GM23338 (cell line): ENCODE data around the gene KRTAP4-1. TPM values are rescaled to one million over a fixed set of nuclear protein-coding genes. Genes with fewer than 3 reads are reported as not detected.

Experiments used
- ATAC-seq: fragments of 200-7000 bp; cut with Tn5 transposase; 3 replicates; pipeline ENCODE4 v1.9.1; 2020
- DNase-seq: peaks from one replicate; pipeline ENCODE4 v3.0.0-alpha.2; 2015; ENCODE audit warnings: low spot score
- H2AFZ ChIP-seq: fragments of 200-600 bp; sonication (generic); 2 replicates; pipeline ENCODE4 v1.8.0; 2016; ENCODE audit warnings: antibody characterized with exemption, mild to moderate bottlenecking, moderate library complexity
- H3F3A ChIP-seq: fragments of 200-600 bp; sonication (generic); replicated peaks from 2 replicates; pipeline ENCODE4 v1.8.0; 2017; ENCODE audit warnings: antibody characterized with exemption, mixed run types, low read depth
- H3K27ac ChIP-seq: fragments of 200-600 bp; sonication (generic); 2 replicates; pipeline ENCODE4 v1.6.1; 2016; ENCODE audit warnings: low read depth
- H3K27me3 ChIP-seq: fragments of 200-600 bp; sonication (generic); 2 replicates; pipeline ENCODE4 v1.8.0; 2016; ENCODE audit warnings: mild to moderate bottlenecking, mixed run types, moderate library complexity; ENCODE audit not compliant: insufficient read depth
- H3K36me3 ChIP-seq: fragments of 200-600 bp; sonication (generic); 2 replicates; pipeline ENCODE4 v1.8.0; 2016; ENCODE audit warnings: mild to moderate bottlenecking; ENCODE audit not compliant: insufficient read depth
- H3K4me1 ChIP-seq: fragments of 200-600 bp; sonication (generic); 2 replicates; pipeline ENCODE4 v1.8.0; 2016; ENCODE audit warnings: mild to moderate bottlenecking, moderate library complexity; ENCODE audit not compliant: insufficient read depth
- H3K4me2 ChIP-seq: fragments of 200-600 bp; sonication (generic); 2 replicates; pipeline ENCODE4 v1.7.1; 2017; ENCODE audit warnings: mixed run types
- H3K4me3 ChIP-seq: fragments of 200-600 bp; sonication (generic); 2 replicates; pipeline ENCODE4 v1.6.1; 2016; ENCODE audit warnings: mixed run types
- H3K79me2 ChIP-seq: fragments of 200-600 bp; sonication (generic); replicated peaks from 2 replicates; pipeline ENCODE4 v1.8.0; 2017; ENCODE audit warnings: mild to moderate bottlenecking; ENCODE audit not compliant: insufficient read depth
- H3K9me2 ChIP-seq: fragments of 200-600 bp; sonication (generic); 2 replicates; pipeline ENCODE4 v1.8.0; 2017; ENCODE audit not compliant: insufficient read depth
- H4K20me1 ChIP-seq: fragments of 200-600 bp; sonication (generic); replicated peaks from 2 replicates; pipeline ENCODE4 v1.8.0; 2017; ENCODE audit warnings: mild to moderate bottlenecking; ENCODE audit not compliant: insufficient read depth
- H3K27ac Mint-ChIP-seq: 2 replicates; pipeline ENCODE4 v1.8.0; 2020; ENCODE audit warnings: inconsistent platforms, mild to moderate bottlenecking, moderate library complexity, mixed read lengths
- H3K27me3 Mint-ChIP-seq: 3 replicates; pipeline ENCODE4 v1.8.0; 2022; ENCODE audit warnings: low read depth, mild to moderate bottlenecking, moderate library complexity, mixed read lengths, inconsistent platforms; ENCODE audit not compliant: insufficient read depth, poor library complexity
- H3K36me3 Mint-ChIP-seq: 3 replicates; pipeline ENCODE4 v1.8.0; 2021; ENCODE audit warnings: low read depth, mild to moderate bottlenecking, inconsistent platforms, moderate library complexity, mixed read lengths
- H3K4me1 Mint-ChIP-seq: 3 replicates; pipeline ENCODE4 v1.8.0; 2020; ENCODE audit warnings: mild to moderate bottlenecking, inconsistent platforms, mixed read lengths
- H3K4me3 Mint-ChIP-seq: 3 replicates; pipeline ENCODE4 v1.8.0; 2021; ENCODE audit warnings: moderate library complexity, mild to moderate bottlenecking, inconsistent platforms, mixed read lengths
- H3K9me3 Mint-ChIP-seq: 3 replicates; pipeline ENCODE4 v1.8.0; 2020; ENCODE audit warnings: moderate library complexity, mild to moderate bottlenecking, inconsistent platforms, mixed read lengths
- CREB1 ChIP-seq: fragments of 250-450 bp; sonication (Bioruptor Pico); IDR thresholded peaks from 2 replicates; pipeline ENCODE4 v1.5.0; 2020; ENCODE audit warnings: low read depth, mild to moderate bottlenecking, moderate library complexity
- EZH2 ChIP-seq: fragments of 200-600 bp; sonication (generic); IDR thresholded peaks from one replicate; pipeline ENCODE4 v1.8.0; 2017; ENCODE audit warnings: antibody characterized with exemption, mild to moderate bottlenecking, low read depth; ENCODE audit not compliant: unreplicated experiment
- EZH2phosphoT487 ChIP-seq: fragments of 200-600 bp; sonication (generic); IDR thresholded peaks from one replicate; pipeline ENCODE4 v1.8.1; 2018; ENCODE audit warnings: antibody characterized with exemption; ENCODE audit not compliant: unreplicated experiment
- JUNB ChIP-seq: IDR thresholded peaks from one replicate; pipeline ENCODE4 v1.6.1; 2016; ENCODE audit warnings: antibody characterized with exemption; ENCODE audit not compliant: unreplicated experiment
- STAT1 ChIP-seq: IDR thresholded peaks from one replicate; pipeline ENCODE4 v1.6.1; 2016; ENCODE audit warnings: antibody characterized with exemption; ENCODE audit not compliant: unreplicated experiment
- ZNF114 ChIP-seq: fragments of 250-450 bp; sonication (Bioruptor Pico); IDR thresholded peaks from 2 replicates; pipeline ENCODE4 v1.5.0; 2020; ENCODE audit warnings: mild to moderate bottlenecking, moderate library complexity
- ZNF331 ChIP-seq: fragments of 250-450 bp; sonication (Bioruptor Pico); IDR thresholded peaks from 2 replicates; pipeline ENCODE4 v1.5.0; 2020; ENCODE audit warnings: low read depth, mild to moderate bottlenecking, moderate library complexity
- polyA plus RNA-seq: library from polyadenylated mRNA; unstranded; fragments of >200 nt; fragmentation: Nextera tagmentation; extraction: Ambion mirVana; gene quantifications from 2 replicates; pipeline ENCODE4 v1.2.1, GENCODE V29; 2016
- total RNA-seq: library from RNA; depleted of rRNA; stranded (reverse); fragments of >200 nt; shearing (Covaris generic); gene quantifications from 2 replicates; pipeline ENCODE4 v1.2.3, GENCODE V29; 2014
- TF ChIP-seq, protein P1 (sequence below): IDR thresholded peaks from 2 replicates; pipeline ENCODE4 v1.6.1; 2016; ENCODE audit warnings: antibody characterized with exemption
- TF ChIP-seq, protein P2 (sequence below): IDR thresholded peaks from one replicate; pipeline ENCODE4 v1.6.1; 2018; ENCODE audit warnings: antibody characterized with exemption; ENCODE audit not compliant: unreplicated experiment
- TF ChIP-seq, protein P3 (sequence below): fragments of 250-450 bp; sonication (Bioruptor Pico); IDR thresholded peaks from 2 replicates; pipeline ENCODE4 v1.5.0; 2020; ENCODE audit warnings: mild to moderate bottlenecking, moderate library complexity
- TF ChIP-seq, protein P4 (sequence below), 2 experiments: fragments of 200-600 bp in 1 of 2; sonication (generic) in 1 of 2; conservative IDR thresholded peaks; 2 replicates each; pipeline versions ENCODE4 v1.5.1 to v1.6.1; 2016 to 2017; ENCODE audit warnings: antibody characterized with exemption in 2 of 2, low read depth in 2 of 2, mild to moderate bottlenecking in 2 of 2, moderate library complexity in 1 of 2

Gene KRTAP4-1
- total and polyA plus RNA-seq, 2 experiments from 2014 or later, result not detected

DNA sequence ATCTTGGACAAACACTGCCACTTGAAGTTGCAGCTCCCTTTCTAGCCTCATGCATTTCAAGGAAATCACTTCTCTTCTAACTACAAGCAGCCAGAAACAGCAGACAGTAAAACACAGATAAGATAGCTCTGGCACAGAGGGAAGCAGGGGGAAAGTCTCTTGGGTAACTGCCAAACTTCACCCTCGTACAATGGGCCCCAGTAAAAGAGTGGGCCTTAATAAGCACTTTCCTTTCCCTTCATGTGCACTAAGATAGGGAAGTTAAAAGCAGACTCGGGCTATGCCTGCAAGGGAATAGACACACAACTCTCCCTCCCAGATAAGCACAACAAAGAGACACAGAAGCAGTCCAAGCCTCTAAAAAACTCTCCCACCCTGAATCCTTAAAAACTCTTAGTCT lies 30.9 kb downstream of the KRTAP4-1 start (continued):
- TF ChIP-seq, protein P1, sequence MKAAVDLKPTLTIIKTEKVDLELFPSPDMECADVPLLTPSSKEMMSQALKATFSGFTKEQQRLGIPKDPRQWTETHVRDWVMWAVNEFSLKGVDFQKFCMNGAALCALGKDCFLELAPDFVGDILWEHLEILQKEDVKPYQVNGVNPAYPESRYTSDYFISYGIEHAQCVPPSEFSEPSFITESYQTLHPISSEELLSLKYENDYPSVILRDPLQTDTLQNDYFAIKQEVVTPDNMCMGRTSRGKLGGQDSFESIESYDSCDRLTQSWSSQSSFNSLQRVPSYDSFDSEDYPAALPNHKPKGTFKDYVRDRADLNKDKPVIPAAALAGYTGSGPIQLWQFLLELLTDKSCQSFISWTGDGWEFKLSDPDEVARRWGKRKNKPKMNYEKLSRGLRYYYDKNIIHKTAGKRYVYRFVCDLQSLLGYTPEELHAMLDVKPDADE, result no peak
- no peak for TF ChIP-seq JUNB
- no peak for TF ChIP-seq STAT1

DNA sequence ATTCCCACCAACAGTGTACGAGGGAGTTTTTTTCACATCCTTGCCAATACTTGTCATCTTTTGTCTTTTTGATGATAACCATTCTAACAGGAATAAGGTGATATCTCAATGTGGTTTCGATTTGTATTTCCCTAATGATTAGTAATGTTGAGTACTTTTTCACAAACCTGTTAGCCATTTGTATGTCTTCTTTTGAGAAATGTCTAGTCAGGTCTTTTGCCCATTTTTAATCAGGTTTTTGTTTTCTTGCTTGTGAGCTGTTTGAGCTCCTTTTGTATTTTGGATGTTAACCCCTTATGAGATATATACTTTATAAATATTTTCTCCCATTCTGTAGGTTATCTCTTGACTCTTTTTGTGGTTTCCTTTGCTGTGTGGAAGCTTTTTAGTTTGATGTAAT lies 33.2 kb downstream of the KRTAP4-1 start:
- no peak overlapping the region for H3K27ac ChIP-seq
- ATAC-seq, result no peak
- H3K27me3 ChIP-seq, result no peaks in the 10 kb centered on the region
- H3K27me3 Mint-ChIP-seq, result peaks cover 5% of the 10 kb centered on the region
- H3K79me2 ChIP-seq, result no peaks in the 10 kb centered on the region
- H3K36me3 Mint-ChIP-seq, result no peaks in the 10 kb centered on the region
- H2AFZ ChIP-seq, result no peak overlapping the region
- no peak overlapping the region for H3K4me3 ChIP-seq
- no peaks in the 10 kb centered on the region for H4K20me1 ChIP-seq
- no peaks in the 10 kb centered on the region for H3F3A ChIP-seq
- DNase-seq, result no peak
- H3K4me1 Mint-ChIP-seq, result peaks cover 3% of the 10 kb centered on the region; the same call in 2 of the 3 replicates
- H3K4me3 Mint-ChIP-seq, result no peak overlapping the region
- H3K4me2 ChIP-seq, result no peak overlapping the region
- no peaks in the 10 kb centered on the region for H3K9me2 ChIP-seq
- H3K36me3 ChIP-seq, result no peaks in the 10 kb centered on the region
- no peak overlapping the region for H3K27ac Mint-ChIP-seq
- 0 out of 2 replicates have a peak, but pooled peaks cover 3% of the 10 kb centered on the region for H3K4me1 ChIP-seq
- H3K9me3 Mint-ChIP-seq, result no peaks in the 10 kb centered on the region
- TF ChIP-seq, protein P2, sequence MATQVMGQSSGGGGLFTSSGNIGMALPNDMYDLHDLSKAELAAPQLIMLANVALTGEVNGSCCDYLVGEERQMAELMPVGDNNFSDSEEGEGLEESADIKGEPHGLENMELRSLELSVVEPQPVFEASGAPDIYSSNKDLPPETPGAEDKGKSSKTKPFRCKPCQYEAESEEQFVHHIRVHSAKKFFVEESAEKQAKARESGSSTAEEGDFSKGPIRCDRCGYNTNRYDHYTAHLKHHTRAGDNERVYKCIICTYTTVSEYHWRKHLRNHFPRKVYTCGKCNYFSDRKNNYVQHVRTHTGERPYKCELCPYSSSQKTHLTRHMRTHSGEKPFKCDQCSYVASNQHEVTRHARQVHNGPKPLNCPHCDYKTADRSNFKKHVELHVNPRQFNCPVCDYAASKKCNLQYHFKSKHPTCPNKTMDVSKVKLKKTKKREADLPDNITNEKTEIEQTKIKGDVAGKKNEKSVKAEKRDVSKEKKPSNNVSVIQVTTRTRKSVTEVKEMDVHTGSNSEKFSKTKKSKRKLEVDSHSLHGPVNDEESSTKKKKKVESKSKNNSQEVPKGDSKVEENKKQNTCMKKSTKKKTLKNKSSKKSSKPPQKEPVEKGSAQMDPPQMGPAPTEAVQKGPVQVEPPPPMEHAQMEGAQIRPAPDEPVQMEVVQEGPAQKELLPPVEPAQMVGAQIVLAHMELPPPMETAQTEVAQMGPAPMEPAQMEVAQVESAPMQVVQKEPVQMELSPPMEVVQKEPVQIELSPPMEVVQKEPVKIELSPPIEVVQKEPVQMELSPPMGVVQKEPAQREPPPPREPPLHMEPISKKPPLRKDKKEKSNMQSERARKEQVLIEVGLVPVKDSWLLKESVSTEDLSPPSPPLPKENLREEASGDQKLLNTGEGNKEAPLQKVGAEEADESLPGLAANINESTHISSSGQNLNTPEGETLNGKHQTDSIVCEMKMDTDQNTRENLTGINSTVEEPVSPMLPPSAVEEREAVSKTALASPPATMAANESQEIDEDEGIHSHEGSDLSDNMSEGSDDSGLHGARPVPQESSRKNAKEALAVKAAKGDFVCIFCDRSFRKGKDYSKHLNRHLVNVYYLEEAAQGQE, result no peak
- no peak for TF ChIP-seq CREB1
- TF ChIP-seq, protein P1, result no peak
- no peak for TF ChIP-seq ZNF331 (CRISPR knock-in tag)
- TF ChIP-seq, protein P3, sequence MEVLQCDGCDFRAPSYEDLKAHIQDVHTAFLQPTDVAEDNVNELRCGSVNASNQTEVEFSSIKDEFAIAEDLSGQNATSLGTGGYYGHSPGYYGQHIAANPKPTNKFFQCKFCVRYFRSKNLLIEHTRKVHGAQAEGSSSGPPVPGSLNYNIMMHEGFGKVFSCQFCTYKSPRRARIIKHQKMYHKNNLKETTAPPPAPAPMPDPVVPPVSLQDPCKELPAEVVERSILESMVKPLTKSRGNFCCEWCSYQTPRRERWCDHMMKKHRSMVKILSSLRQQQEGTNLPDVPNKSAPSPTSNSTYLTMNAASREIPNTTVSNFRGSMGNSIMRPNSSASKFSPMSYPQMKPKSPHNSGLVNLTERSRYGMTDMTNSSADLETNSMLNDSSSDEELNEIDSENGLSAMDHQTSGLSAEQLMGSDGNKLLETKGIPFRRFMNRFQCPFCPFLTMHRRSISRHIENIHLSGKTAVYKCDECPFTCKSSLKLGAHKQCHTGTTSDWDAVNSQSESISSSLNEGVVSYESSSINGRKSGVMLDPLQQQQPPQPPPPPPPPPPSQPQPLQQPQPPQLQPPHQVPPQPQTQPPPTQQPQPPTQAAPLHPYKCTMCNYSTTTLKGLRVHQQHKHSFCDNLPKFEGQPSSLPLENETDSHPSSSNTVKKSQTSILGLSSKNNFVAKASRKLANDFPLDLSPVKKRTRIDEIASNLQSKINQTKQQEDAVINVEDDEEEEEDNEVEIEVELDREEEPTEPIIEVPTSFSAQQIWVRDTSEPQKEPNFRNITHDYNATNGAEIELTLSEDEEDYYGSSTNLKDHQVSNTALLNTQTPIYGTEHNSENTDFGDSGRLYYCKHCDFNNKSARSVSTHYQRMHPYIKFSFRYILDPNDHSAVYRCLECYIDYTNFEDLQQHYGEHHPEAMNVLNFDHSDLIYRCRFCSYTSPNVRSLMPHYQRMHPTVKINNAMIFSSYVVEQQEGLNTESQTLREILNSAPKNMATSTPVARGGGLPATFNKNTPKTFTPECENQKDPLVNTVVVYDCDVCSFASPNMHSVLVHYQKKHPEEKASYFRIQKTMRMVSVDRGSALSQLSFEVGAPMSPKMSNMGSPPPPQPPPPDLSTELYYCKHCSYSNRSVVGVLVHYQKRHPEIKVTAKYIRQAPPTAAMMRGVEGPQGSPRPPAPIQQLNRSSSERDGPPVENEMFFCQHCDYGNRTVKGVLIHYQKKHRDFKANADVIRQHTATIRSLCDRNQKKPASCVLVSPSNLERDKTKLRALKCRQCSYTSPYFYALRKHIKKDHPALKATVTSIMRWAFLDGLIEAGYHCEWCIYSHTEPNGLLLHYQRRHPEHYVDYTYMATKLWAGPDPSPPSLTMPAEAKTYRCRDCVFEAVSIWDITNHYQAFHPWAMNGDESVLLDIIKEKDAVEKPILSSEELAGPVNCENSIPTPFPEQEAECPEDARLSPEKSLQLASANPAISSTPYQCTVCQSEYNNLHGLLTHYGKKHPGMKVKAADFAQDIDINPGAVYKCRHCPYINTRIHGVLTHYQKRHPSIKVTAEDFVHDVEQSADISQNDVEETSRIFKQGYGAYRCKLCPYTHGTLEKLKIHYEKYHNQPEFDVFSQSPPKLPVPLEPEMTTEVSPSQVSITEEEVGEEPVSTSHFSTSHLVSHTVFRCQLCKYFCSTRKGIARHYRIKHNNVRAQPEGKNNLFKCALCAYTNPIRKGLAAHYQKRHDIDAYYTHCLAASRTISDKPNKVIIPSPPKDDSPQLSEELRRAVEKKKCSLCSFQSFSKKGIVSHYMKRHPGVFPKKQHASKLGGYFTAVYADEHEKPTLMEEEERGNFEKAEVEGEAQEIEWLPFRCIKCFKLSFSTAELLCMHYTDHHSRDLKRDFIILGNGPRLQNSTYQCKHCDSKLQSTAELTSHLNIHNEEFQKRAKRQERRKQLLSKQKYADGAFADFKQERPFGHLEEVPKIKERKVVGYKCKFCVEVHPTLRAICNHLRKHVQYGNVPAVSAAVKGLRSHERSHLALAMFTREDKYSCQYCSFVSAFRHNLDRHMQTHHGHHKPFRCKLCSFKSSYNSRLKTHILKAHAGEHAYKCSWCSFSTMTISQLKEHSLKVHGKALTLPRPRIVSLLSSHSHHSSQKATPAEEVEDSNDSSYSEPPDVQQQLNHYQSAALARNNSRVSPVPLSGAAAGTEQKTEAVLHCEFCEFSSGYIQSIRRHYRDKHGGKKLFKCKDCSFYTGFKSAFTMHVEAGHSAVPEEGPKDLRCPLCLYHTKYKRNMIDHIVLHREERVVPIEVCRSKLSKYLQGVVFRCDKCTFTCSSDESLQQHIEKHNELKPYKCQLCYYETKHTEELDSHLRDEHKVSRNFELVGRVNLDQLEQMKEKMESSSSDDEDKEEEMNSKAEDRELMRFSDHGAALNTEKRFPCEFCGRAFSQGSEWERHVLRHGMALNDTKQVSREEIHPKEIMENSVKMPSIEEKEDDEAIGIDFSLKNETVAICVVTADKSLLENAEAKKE (CRISPR knock-in tag), result no peak
- TF ChIP-seq, protein P4, sequence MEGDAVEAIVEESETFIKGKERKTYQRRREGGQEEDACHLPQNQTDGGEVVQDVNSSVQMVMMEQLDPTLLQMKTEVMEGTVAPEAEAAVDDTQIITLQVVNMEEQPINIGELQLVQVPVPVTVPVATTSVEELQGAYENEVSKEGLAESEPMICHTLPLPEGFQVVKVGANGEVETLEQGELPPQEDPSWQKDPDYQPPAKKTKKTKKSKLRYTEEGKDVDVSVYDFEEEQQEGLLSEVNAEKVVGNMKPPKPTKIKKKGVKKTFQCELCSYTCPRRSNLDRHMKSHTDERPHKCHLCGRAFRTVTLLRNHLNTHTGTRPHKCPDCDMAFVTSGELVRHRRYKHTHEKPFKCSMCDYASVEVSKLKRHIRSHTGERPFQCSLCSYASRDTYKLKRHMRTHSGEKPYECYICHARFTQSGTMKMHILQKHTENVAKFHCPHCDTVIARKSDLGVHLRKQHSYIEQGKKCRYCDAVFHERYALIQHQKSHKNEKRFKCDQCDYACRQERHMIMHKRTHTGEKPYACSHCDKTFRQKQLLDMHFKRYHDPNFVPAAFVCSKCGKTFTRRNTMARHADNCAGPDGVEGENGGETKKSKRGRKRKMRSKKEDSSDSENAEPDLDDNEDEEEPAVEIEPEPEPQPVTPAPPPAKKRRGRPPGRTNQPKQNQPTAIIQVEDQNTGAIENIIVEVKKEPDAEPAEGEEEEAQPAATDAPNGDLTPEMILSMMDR (conservative IDR thresholded peaks at IDR 0.05; ENCODE audit: low read depth in 2 of 2), result no peak
- no peak for TF ChIP-seq JUNB
- TF ChIP-seq ZNF114 (CRISPR knock-in tag), result no peak
- TF ChIP-seq STAT1, result no peak
- no peak for TF ChIP-seq EZH2phosphoT487
- TF ChIP-seq EZH2, result no peak
